NCI-H2196 treated with DMSO at 0.1 percent for 48 hours (cell line): ENCODE results near the gene DARS2.
"Not testable (repeated sequence)": the region's sequence is repeated elsewhere in the genome, so short reads cannot be mapped to it uniquely, and the experiment has no call there.

Experiments
- DNase-seq: peaks from one replicate; lab custom pipeline; 2025; ENCODE audit not compliant: unreplicated experiment; lab: John Stamatoyannopoulos, UW

DARS2 gene

GRCh38 chr1:173824315-173825081, at the start of gene DARS2, which contains the start of gene CENPL:
Gene DARS2, plus strand, starts transcription at chr1:173824673. Its CDS starts 557 bp downstream, at chr1:173825230.
Gene CENPL, minus strand, starts transcription at chr1:173824883. Its CDS starts 13,584 bp downstream, at chr1:173811299.
- DNase-seq: peak; percentile 94

- DNase-seq: no peak
These were observed 48.8 kb upstream of the DARS2 start for GRCh38 chr1:173775578-173776226.

GRCh38 chr1:173779936-173780335, 44.5 kb upstream of the DARS2 start:
- DNase-seq: no peak

GRCh38 chr1:173784997-173785396, 39.5 kb upstream of the DARS2 start:
- no peak for DNase-seq

- DNase-seq: no peak
These were observed 34.6 kb upstream of the DARS2 start for GRCh38 chr1:173789841-173790240.

- no peak for DNase-seq
These were observed 26.4 kb upstream of the DARS2 start for GRCh38 chr1:173798078-173798477.

GRCh38 chr1:173799995-173800394, 24.5 kb upstream of the DARS2 start:
- not testable (repeated sequence) for DNase-seq

- DNase-seq: no peak
These were observed 21.5 kb upstream of the DARS2 start for GRCh38 chr1:173802961-173803360.

- DNase-seq: not testable (repeated sequence)
These were observed 10.8 kb upstream of the DARS2 start for GRCh38 chr1:173813654-173814053.

- no peak for DNase-seq
These were observed 6.0 kb upstream of the DARS2 start for GRCh38 chr1:173818459-173818858.

- DNase-seq: no peak
These were observed 2.8 kb upstream of the DARS2 start for GRCh38 chr1:173821680-173822079.

GRCh38 chr1:173823781-173824314, 625 bp upstream of the DARS2 start:
- no peak for DNase-seq

- no peak for DNase-seq
These were observed 3.1 kb downstream of the DARS2 start for GRCh38 chr1:173827611-173828010.

GRCh38 chr1:173832748-173833147, 8.3 kb downstream of the DARS2 start:
- DNase-seq: no peak

GRCh38 chr1:173852105-173852504, 27.6 kb downstream of the DARS2 start:
- no peak for DNase-seq

GRCh38 chr1:173853074-173853473, 28.6 kb downstream of the DARS2 start:
- no peak for DNase-seq

- DNase-seq: no peak
These were observed 31.5 kb downstream of the DARS2 start for GRCh38 chr1:173856014-173856413.

GRCh38 chr1:173856903-173857302, 32.4 kb downstream of the DARS2 start:
- DNase-seq: no peak

GRCh38 chr1:173857363-173857917, 33.0 kb downstream of the DARS2 start:
- DNase-seq: no peak

- DNase-seq: not testable (repeated sequence)
These were observed 35.1 kb downstream of the DARS2 start for GRCh38 chr1:173859547-173859946.

- no peak for DNase-seq
These were observed 35.6 kb downstream of the DARS2 start for GRCh38 chr1:173860065-173860464.

- DNase-seq: no peak
These were observed 37.3 kb downstream of the DARS2 start for GRCh38 chr1:173861731-173862145.
